CD4-positive, alpha-beta T cell treated with Interferon gamma for 1 hour (primary cell): ENCODE results near the gene CNTN2.

Source experiments
- DNase-seq: peaks from one replicate; pipeline ENCODE4 v3.0.0-alpha.2; 2020

CNTN2 gene

GRCh38 chr1:205056956-205057568, 14.1 kb downstream of the CNTN2 start:
- no peak for DNase-seq

- DNase-seq, result no peak
These were observed 15.0 kb downstream of the CNTN2 start for GRCh38 chr1:205057808-205058575.

GRCh38 chr1:205058853-205059252, 15.8 kb downstream of the CNTN2 start:
- DNase-seq, result no peak

GRCh38 chr1:205059660-205060059, 16.6 kb downstream of the CNTN2 start:
- DNase-seq, result no peak

- no peak for DNase-seq
These were observed 17.7 kb downstream of the CNTN2 start for GRCh38 chr1:205060746-205061145.

- DNase-seq, result no peak
These were observed 18.2 kb downstream of the CNTN2 start for GRCh38 chr1:205061227-205061626.

- peak; percentile 52 for DNase-seq
These were observed 18.7 kb downstream of the CNTN2 start for GRCh38 chr1:205061665-205062069.

GRCh38 chr1:205062319-205062718, 19.3 kb downstream of the CNTN2 start:
- no peak for DNase-seq

- no peak for DNase-seq
These were observed 19.9 kb downstream of the CNTN2 start for GRCh38 chr1:205062895-205063294.

- DNase-seq, result no peak
These were observed 21.3 kb downstream of the CNTN2 start for GRCh38 chr1:205064301-205064700.

- DNase-seq, result no peak
These were observed 21.8 kb downstream of the CNTN2 start for GRCh38 chr1:205064741-205065316.

GRCh38 chr1:205065666-205066065, 22.7 kb downstream of the CNTN2 start:
- DNase-seq, result no peak

GRCh38 chr1:205066141-205066818, 23.3 kb downstream of the CNTN2 start:
- no peak for DNase-seq

- DNase-seq, result no peak
These were observed 24.0 kb downstream of the CNTN2 start for GRCh38 chr1:205067031-205067430.

GRCh38 chr1:205068001-205068400, 25.0 kb downstream of the CNTN2 start:
- DNase-seq, result no peak

GRCh38 chr1:205068457-205069040, 25.5 kb downstream of the CNTN2 start:
- DNase-seq, result no peak

- no peak for DNase-seq
These were observed 26.5 kb downstream of the CNTN2 start for GRCh38 chr1:205069371-205070125.

- DNase-seq, result no peak
These were observed 28.0 kb downstream of the CNTN2 start for GRCh38 chr1:205071028-205071409.

GRCh38 chr1:205071801-205072200, 28.8 kb downstream of the CNTN2 start:
- no peak for DNase-seq

GRCh38 chr1:205072286-205072685, 29.3 kb downstream of the CNTN2 start:
- DNase-seq, result no peak

GRCh38 chr1:205072881-205073280, 29.9 kb downstream of the CNTN2 start:
- no peak for DNase-seq

- DNase-seq, result no peak
These were observed 30.5 kb downstream of the CNTN2 start for GRCh38 chr1:205073511-205073910.

- DNase-seq, result no peak
These were observed 31.1 kb downstream of the CNTN2 start for GRCh38 chr1:205074084-205074483.
